Measurements from ENCODE around the gene FKBP3. TPM values are rescaled to one million over a fixed set of nuclear protein-coding genes. Genes with fewer than 3 reads are reported as not detected.

The FKBP3 gene
- total and polyA plus RNA-seq, 2 of the 4 experiments (the other 2 are of a cell fraction), result 8.6 to 45.3 TPM

DNA sequence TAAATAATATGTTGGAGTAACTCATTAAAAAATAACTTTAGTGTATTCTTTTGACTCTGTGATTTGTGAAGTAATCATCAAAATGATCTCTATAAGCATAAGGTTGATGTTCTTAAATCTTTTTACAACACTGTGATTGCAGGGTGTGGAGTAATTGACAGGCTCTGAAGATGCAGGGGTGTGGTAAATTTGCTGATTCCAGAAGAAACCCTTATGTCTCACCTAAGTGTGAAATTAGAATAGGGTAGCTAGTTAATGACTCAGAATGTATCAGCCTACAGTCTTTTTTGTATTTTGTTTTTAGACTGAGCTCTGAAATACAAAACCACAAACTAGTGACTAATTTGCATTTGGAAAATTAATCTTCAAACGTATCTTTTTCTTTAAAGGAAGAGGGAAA is 44.5 kb downstream of the FKBP3 start:
- Histone ChIP-seq H3K4me2 (ENCODE audit: low read depth, low read length) (no peak overlapping the region), H3K14ac (replicated peaks; ENCODE audit: low read depth, low read length) (no peak overlapping the region)

More for the DNA sequence above, 44.5 kb downstream of the FKBP3 start:
- WGBS, 2 experiments (ENCODE audit: extremely low coverage in 2 of 2, insufficient read length in 1 of 2), result no CpG with 5 or more reads among the region's 1 CpG
- H2BK15ac ChIP-seq (ENCODE audit: low read depth, low read length), result no peak overlapping the region
- 0 out of 2 replicates have a peak, but pooled peaks cover 1% of the 10 kb centered on the region for H3K36me3 ChIP-seq (ENCODE audit: control insufficient read depth, insufficient read depth, low read length)
- H2BK20ac ChIP-seq (ENCODE audit: low read depth, low read length), result no peak overlapping the region
- H3K79me1 ChIP-seq (ENCODE audit: low read depth in 1 of 2, low read length in 2 of 2), result peaks cover 7 to 34% of the 10 kb centered on the region in 2 experiments; a peak in 3 of 4 replicates
- H2BK120ac ChIP-seq (ENCODE audit: low read depth, low read length), result no peak overlapping the region
- H3K4ac ChIP-seq (ENCODE audit: low read depth, low read length), result no peak overlapping the region
- H4K5ac ChIP-seq (ENCODE audit: low read depth, low read length), result no peak overlapping the region
- H3K4me1 ChIP-seq (ENCODE audit: control insufficient read depth, insufficient read depth, low read length), result peaks cover 2% of the 10 kb centered on the region; the same call in 1 of the 2 replicates
- TF ChIP-seq POLR2A (IDR thresholded peaks at IDR 0.05; ENCODE audit: low read depth, low read length) (no peak), MAFK (IDR thresholded peaks at IDR 0.05; ENCODE audit: low read depth, low read length) (peak; percentile 67)
- H3K9ac ChIP-seq (ENCODE audit: low read depth, low read length), result no peak overlapping the region
- no peaks in the 10 kb centered on the region for H3K27me3 ChIP-seq (ENCODE audit: control insufficient read depth, insufficient read depth, low read length)
- BruUV-seq (replicated peaks), result no TSS peak
- no peak overlapping the region for H3K56ac ChIP-seq (ENCODE audit: extremely low read depth, insufficient read depth, low read length)
- no peak overlapping the region for H3K27ac ChIP-seq (ENCODE audit: insufficient read depth, low read length)
- no peak overlapping the region for H3K18ac ChIP-seq (ENCODE audit: low read depth, low read length)
- H3K4me3 ChIP-seq (ENCODE audit: insufficient read depth, low read depth, low read length), result no peak overlapping the region
- intact Hi-C loops (cut with micrococcal nuclease) (loop anchor here (5.0 kb wide), 3 partner anchors 128 to 178 kb away; partner anchors contain the start of genes KLHL28 and TOGARAM1), in situ Hi-C loops (cut with MboI; ENCODE audit: low sequenced_read_pairs) (no loop called here), dilution Hi-C loops (cut with HindIII; ENCODE audit: low sequenced_read_pairs, unreplicated experiment) (no loop called here)
- H2AK5ac ChIP-seq (ENCODE audit: low read depth, low read length), result no peak overlapping the region
- ChIA-PET CTCF (no interaction called here), POLR2A (ENCODE audit: unreplicated experiment) (no interaction called here)
- H4K8ac ChIP-seq (ENCODE audit: low read depth in 2 of 2, low read length in 2 of 2), result no peak overlapping the region
- H2BK5ac ChIP-seq (ENCODE audit: low read depth, low read length, poor library complexity, severe bottlenecking), result no peak overlapping the region
- peaks cover 7% of the 10 kb centered on the region for H3K9me1 ChIP-seq (ENCODE audit: insufficient read depth, low read length)
- H3K23ac ChIP-seq (ENCODE audit: low read depth, low read length), result no peak overlapping the region
- no peak overlapping the region for H4K91ac ChIP-seq (ENCODE audit: insufficient read depth, low read depth, low read length)
- H4K20me1 ChIP-seq (ENCODE audit: insufficient read depth, low read length), result peaks cover 73% of the 10 kb centered on the region
- H2AFZ ChIP-seq (replicated peaks; ENCODE audit: low read length, poor library complexity), result no peak overlapping the region
- H2AK9ac ChIP-seq (replicated peaks; ENCODE audit: low read depth, low read length, poor library complexity), result no peak overlapping the region
- DNase-seq, result peak; percentile 61
- peak; percentile 52; the same call in 1 of the 2 replicates for ATAC-seq (ENCODE audit: low read depth)
- no peaks in the 10 kb centered on the region for H3K9me3 ChIP-seq (ENCODE audit: control insufficient read depth, insufficient read depth, low read length)
